Choroid plexus epithelial cell (primary cell): ENCODE results near the gene CASP9.
"Not testable (repeated sequence)": the region's sequence is repeated elsewhere in the genome, so short reads cannot be mapped to it uniquely, and the experiment has no call there.

Experiments used
- DNase-seq: peaks from one replicate; pipeline ENCODE4 v3.0.0-alpha.2; 2010; ENCODE audit warnings: low read depth
- H3K4me3 ChIP-seq: 2 replicates; pipeline ENCODE4 v1.5.1; 2011; ENCODE audit warnings: low read depth, mild to moderate bottlenecking, control low read depth, low read length, moderate library complexity
- TF ChIP-seq, protein P1 (sequence below): conservative IDR thresholded peaks from 2 replicates; pipeline ENCODE4 v1.5.1; 2011; ENCODE audit warnings: low read depth, mild to moderate bottlenecking, control low read depth, inconsistent platforms, low read length, moderate library complexity

CASP9 gene

GRCh38 chr1:15522551-15522950 lies 1.5 kb downstream of the CASP9 start:
- no peak for DNase-seq
- no peak overlapping the region for H3K4me3 ChIP-seq
- TF ChIP-seq, protein P1, sequence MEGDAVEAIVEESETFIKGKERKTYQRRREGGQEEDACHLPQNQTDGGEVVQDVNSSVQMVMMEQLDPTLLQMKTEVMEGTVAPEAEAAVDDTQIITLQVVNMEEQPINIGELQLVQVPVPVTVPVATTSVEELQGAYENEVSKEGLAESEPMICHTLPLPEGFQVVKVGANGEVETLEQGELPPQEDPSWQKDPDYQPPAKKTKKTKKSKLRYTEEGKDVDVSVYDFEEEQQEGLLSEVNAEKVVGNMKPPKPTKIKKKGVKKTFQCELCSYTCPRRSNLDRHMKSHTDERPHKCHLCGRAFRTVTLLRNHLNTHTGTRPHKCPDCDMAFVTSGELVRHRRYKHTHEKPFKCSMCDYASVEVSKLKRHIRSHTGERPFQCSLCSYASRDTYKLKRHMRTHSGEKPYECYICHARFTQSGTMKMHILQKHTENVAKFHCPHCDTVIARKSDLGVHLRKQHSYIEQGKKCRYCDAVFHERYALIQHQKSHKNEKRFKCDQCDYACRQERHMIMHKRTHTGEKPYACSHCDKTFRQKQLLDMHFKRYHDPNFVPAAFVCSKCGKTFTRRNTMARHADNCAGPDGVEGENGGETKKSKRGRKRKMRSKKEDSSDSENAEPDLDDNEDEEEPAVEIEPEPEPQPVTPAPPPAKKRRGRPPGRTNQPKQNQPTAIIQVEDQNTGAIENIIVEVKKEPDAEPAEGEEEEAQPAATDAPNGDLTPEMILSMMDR: no peak

- DNase-seq: not testable (repeated sequence)
These were observed 2.7 kb downstream of the CASP9 start for GRCh38 chr1:15521206-15521906.

GRCh38 chr1:15519625-15520024 lies 4.4 kb downstream of the CASP9 start:
- H3K4me3 ChIP-seq: no peak overlapping the region
- DNase-seq: no peak
- TF ChIP-seq, protein P1: no peak

More at GRCh38 chr1:15521206-15521906, 2.7 kb downstream of the CASP9 start:
- H3K4me3 ChIP-seq: not testable (repeated sequence)

DNA sequence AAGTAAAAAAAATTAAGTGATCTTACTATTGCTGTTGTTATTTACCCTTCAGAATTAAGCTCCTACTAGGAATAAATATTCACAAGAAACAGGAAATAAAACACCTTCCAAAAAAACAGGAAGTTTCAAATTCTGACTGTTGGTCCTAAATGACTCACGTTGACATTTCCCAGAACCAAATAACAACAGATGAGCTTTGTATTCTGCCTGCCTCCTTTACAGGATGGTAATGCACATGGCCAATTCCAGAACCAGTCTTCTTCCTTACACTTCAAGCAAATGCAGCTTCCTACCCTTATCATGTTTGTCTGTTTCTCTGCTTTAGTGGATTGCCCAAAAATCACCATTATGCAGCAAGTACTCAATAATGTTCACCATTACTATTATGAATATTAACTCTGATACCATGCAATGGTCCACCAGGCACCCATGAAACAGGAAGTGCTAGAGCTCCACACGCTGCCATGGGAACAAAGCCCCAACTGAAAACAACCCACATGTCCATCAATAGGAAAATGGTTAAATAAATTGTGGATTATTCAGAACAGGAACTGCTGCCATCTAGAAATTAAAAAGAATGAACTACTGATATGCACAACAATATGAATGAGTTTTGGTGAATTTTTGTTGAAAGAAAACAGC lies 8.9 kb downstream of the CASP9 start:
- TF ChIP-seq, protein P1: no peak
- no peak overlapping the region for H3K4me3 ChIP-seq
- peak; percentile 5 for DNase-seq

GRCh38 chr1:15514557-15514956 lies 9.5 kb downstream of the CASP9 start:
- not testable (repeated sequence) for H3K4me3 ChIP-seq, DNase-seq

GRCh38 chr1:15513919-15514318 lies 10.1 kb downstream of the CASP9 start:
- no peak overlapping the region for H3K4me3 ChIP-seq
- TF ChIP-seq, protein P1: no peak
- no peak for DNase-seq

DNA sequence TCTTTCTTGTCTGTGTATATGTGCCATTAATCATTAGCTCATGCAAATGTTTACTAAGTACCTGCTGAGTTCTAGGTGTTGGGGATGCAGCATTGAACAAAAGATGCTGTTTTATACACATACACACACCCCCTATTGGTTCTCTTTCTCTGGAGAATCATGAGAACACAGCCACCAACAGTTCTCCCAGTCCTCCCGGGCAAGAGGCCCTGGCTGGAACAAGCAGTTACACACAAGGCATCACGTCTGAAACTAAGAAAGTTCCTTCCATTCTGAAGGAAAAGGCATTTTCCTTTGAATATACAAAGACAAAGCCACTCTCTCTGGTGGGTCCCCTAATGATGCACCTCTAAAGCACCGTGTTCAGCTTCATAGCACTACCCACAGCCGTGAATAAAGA lies 10.8 kb downstream of the CASP9 start:
- TF ChIP-seq, protein P1: no peak
- DNase-seq: no peak
- no peak overlapping the region for H3K4me3 ChIP-seq
